GM18519 (cell line): ENCODE results near the gene THAP11.
"Not testable (repeated sequence)": the region's sequence is repeated elsewhere in the genome, so short reads cannot be mapped to it uniquely, and the experiment has no call there.

ENCODE experiments used
- ATAC-seq: cut with Tn5 transposase; IDR thresholded peaks from one replicate; pipeline ENCODE4 v1.9.1; 2021; ENCODE audit warnings: mild to moderate bottlenecking, moderate library complexity; ENCODE audit not compliant: unreplicated experiment, low FRiP score

Gene THAP11

DNA sequence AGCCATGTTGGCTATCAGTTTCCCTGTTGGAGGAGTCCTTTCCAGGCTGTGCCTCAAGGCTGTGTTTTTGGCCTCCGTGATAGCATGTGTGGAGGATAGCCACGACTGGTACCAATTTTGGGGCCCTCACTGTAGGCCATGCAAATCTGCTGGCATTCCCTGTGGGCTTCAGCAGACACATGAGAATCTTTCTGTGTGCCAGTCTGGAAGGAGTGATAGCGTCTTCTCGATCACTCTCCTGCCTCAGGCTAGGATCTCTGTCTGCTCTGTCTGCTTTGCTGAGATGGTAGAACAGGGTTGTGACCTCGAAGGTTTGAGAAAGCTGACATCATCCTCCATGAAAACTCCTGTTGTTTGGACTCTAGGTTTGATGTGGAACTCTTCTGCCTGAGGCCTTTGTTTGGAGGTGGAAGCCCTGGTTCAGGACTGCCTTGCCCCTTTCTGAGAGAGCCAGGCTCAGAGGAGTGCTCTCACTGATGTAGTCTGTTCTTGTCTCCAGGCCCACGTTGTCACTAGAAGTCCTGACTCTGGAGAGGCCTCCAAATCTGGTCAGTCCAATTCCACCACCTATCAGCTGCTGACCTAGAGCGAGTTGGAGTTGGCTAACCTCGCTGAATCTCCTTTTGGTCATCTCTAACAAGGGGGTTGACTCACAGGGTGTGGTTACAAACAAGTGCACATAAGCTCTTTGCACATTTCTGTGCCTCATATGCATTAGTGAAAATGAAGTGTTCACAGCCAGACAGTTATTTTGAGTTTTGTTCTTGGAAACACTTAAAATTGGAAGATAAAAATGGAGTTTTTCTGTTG lies 18.7 kb downstream of the THAP11 start:
- no peak for ATAC-seq

DNA sequence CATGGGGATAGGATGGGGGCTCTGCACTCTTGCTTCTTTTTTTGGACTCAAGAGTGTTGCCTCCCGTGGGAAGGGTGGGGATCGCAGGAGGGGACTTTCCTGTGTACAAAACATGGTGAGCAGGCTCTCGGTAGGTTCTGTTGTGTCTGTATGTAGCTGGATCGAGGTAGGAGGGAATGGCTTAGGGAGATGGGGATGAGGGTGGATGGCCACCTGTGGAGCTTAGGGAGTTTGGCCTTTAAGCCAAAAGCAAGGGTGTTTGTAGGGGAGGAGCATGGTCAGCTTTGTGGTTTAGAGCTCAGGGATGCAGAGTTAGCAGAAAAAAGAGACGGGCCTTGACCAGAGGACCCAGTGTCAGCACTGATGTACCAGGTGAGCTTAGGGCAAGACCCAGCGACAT lies 19.8 kb downstream of the THAP11 start:
- ATAC-seq, result no peak

DNA sequence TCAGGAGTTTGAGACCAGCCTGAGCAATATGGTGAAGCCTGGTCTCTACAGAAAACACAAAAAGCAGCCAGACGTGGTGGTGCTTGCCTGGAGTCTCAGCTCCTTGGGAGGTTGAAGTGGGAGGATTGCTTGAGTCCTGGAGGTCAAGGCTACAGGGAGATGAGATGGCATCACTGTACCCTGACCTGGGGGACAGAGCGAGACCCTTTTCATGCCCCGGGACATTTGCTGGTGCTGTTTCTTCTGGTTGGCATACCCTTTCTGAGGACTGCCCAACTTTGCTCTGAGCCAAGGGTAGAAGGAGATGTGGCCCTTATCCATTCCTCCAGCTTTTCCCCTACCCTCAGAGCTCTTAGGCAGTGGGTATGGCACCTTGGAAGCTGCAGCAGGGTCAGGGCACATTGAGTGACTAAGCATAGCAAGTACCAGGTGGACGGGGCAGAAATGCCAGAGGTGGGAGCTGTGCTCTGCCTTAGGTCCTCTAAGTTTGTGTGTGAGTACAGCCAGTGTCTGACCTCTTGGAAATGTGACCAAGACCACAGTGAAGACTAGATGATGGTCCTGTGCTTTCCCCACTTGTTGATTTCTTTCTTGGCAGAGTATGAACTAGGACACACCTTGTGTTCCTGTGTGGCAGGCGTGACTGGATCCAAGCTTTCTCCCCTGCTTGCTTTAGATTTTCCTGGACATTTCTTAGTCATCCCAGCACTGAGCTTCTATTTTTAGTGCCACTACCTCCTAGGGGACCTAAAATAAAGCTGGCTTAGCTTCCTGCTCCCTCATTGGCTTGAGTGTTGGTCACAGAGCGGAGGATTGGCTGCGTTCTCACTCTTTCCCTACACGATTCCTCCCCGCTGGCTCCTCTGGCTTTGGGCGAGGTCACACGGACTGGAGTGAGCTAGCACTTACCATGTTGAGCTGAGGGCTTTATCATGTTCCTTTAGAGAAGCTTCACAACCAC lies 20.8 kb downstream of the THAP11 start:
- ATAC-seq, result no peak

DNA sequence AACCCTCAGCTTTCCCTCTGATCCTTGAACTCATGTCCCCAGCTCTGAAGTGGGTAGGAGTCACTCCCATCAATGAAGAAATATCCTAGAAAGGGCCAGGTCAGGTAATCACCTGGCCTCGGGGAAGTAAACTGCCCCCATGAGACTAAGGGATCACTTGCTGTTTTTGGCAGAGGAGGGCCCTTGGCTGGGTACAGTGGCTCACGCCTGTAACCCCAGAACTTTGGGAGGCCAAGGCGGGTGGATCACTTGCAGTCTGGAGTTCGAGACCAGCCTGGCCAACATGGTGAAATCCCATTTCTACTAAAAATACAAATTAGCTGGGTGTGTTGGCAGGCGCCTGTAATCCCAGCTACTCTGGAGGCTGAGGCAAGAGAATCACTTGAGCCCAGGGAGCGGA lies 21.9 kb downstream of the THAP11 start:
- not testable (repeated sequence) for ATAC-seq

DNA sequence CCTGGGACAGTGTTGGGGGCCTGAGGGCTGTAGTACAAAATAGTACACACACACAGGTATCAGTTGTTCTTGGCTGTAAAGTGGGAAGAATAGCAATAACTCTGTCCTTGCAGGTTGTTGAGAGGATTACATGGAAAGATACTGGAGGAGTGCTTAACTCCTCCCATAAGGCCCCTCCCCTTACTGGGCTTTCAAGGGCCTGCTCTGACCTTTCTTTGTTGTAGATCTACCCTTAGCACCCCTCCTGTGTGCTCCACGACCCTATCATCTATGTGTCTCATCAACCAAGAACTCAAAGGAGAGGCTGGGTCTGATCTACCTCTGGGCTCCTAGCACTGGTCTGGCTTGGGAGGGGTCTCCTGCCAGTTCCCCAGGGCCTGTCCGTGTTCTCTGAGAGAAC lies 22.5 kb downstream of the THAP11 start:
- no peak for ATAC-seq

DNA sequence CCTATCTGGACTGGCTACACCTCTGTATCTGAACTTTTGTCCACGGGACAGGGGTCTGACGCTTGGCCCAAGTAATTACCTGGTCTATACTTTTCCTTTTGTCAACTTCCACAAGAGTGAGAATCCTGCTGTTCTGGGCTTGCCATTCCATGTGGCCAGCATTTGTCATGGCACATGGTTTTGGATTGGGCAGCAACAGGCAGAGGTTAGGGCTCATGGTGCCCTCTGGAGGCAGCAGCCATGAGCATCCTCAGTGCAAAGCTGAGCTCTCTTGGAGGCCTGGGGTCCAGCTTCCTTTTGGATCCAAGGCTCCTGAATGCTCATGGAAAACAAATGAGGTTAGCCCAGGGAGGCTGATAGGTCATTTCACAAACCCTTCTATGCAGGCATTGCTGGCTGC lies 23.2 kb downstream of the THAP11 start:
- ATAC-seq, result no peak

GRCh38 chr16:67868290-67868689 lies 26.2 kb downstream of the THAP11 start:
- no peak for ATAC-seq

GRCh38 chr16:67869653-67870052 lies 27.5 kb downstream of the THAP11 start:
- ATAC-seq, result no peak

DNA sequence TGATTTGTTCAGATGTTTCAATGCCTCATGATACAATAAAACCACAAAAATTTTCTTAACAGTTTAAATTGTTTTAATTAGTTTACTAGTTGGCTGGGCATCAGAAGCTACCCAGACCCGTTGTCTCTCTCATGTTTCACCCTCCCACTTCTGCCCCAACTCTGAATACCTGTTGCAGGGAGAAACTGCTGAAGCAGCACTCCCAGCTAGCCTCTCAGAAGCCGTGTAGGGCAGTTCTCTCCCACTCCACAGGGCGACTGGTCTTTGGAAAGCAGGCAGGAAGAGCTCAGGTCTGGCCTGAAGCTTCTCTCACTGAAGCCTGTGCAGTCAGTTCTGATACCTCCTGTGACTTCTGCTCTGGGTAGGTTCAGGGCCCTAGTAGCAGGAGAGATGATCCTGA lies 29.1 kb downstream of the THAP11 start:
- ATAC-seq, result no peak

- no peak for ATAC-seq
Observed at GRCh38 chr16:67872131-67872630, 30.1 kb downstream of the THAP11 start.

- no peak for ATAC-seq
Observed at GRCh38 chr16:67872631-67873434, 30.7 kb downstream of the THAP11 start, which contains the start of gene EDC4. Gene EDC4 (plus strand): TSS chr16:67873052. CDS start chr16:67873262, 210 bp downstream.

DNA sequence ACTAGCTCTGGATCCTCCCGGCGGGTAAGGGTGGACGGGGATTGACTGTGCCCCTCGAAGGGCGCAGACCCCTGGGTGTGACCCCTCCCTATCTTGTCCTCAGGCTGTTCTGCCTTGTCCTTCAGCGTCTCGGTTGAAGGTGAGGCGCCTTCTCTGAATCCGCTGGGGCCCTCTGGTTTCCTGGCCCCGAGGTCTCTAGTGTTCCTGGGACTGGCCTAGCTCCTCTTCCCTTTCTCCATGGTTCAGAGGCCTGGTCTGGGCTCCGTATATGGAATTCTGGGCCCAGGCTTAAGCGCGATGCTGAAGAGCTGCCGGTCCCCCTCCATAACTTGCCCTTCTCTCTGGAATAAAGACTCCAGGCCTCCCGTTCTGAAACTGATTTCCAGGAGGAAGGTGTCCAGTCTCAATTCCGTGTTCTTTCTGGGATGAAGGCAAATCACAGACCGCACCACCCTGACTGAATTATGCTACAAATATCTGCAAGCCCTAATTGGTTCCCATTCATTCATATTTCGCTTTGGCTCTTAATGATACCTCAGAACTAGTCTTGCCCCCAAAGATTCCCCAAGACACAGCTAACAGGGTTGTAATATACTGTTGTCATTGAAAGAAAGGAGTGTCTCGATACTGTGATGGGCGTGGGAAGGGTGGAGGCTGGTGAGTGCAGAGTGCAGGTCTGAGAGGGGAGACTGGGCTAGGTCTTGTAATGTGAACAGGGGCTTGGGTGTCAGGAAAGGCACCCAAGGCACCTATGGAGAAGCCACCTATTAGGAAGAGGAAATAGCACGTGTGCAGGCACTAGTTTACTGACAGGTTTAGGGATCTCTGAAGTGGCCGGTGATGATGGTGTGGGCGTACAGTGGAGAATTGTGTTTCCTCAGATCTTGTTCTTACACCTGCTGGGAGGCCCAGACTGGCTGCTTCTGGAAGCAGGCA lies 31.6 kb downstream of the THAP11 start:
- no peak for ATAC-seq

GRCh38 chr16:67874372-67874771 lies 32.3 kb downstream of the THAP11 start:
- ATAC-seq, result no peak

DNA sequence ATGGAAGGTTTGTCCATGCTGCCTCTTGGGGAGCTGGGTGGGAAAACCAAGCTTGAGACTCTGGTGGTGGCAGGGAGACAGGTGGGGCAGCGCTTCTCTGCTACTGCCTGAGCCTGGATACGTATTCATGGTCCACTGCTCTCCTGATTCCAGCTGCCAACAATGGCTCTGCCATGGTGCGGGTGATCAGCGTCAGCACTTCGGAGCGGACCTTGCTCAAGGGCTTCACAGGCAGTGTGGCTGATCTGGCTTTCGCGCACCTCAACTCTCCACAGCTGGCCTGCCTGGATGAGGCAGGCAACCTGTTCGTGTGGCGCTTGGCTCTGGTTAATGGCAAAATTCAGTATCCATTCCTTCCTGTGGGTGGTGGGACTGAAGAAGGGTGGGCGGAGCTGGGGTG lies 34.9 kb downstream of the THAP11 start:
- no peak for ATAC-seq

DNA sequence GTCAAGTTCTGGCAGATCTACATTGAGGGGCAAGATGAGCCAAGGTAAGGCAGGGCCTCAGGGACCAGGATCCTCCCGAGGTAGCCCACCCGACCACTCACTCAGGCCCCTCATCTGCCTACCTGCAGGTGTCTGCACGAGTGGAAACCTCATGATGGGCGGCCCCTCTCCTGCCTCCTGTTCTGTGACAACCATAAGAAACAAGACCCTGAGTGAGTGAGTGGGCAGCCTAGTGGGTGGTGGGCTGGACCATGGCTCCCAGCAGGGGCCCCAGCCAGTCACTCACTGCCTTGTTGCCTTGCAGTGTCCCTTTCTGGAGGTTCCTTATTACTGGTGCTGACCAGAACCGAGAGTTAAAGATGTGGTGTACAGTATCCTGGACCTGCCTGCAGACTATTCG lies 36.1 kb downstream of the THAP11 start:
- ATAC-seq, result no peak

DNA sequence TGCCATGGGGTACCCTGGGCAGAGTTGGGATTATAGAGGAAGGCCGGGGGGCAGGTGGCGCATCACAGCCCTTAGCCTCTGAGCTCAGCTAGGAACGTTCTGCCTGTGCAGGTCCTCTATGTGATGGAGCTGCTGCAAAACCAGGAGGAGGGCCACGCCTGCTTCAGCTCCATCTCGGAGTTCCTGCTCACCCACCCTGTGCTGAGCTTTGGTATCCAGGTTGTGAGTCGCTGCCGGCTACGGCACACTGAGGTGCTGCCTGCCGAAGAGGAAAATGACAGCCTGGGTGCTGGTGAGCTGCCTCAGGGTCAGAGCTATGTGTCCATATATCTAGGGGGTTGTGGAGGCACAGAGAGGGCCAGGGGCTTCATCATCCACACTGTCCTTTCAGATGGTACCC lies 36.7 kb downstream of the THAP11 start:
- ATAC-seq, result no peak

GRCh38 chr16:67879462-67879861 lies 37.3 kb downstream of the THAP11 start:
- ATAC-seq, result no peak

DNA sequence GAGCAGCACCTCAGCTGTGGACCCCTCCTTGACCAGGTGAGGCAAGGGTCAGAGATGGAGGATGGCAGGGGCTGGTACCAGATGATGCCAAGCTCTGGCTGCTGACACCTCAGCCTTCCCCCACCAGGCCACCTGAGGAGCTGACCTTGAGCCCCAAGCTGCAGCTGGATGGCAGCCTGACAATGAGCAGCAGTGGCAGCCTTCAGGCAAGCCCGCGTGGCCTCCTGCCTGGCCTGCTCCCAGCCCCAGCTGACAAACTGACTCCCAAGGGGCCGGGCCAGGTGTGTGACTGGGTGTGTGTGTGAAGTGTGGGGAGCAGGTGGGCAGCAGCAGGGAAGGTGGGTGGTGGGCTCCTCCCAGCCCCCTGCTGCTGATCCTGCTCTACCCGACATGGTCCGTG lies 37.8 kb downstream of the THAP11 start:
- ATAC-seq, result no peak

GRCh38 chr16:67880584-67880983 lies 38.5 kb downstream of the THAP11 start:
- no peak for ATAC-seq
